KG1 (cell line): ENCODE data around the gene DHX15.
"Not testable (repeated sequence)": the region's sequence is repeated elsewhere in the genome, so short reads cannot be mapped to it uniquely, and the experiment has no call there.

Experiments
- DNase-seq: peaks from one replicate; lab custom pipeline; 2025; lab: John Stamatoyannopoulos, UW

Gene DHX15

GRCh38 chr4:24544208-24544988, 40.0 kb downstream of the DHX15 start:
- DNase-seq: no peak

GRCh38 chr4:24537025-24537424, 47.3 kb downstream of the DHX15 start:
- no peak for DNase-seq

- no peak for DNase-seq
Observed at GRCh38 chr4:24535399-24535798, 49.0 kb downstream of the DHX15 start.

GRCh38 chr4:24533364-24533763, 51.0 kb downstream of the DHX15 start:
- no peak for DNase-seq

- DNase-seq: no peak
Observed at GRCh38 chr4:24529555-24529954, 54.8 kb downstream of the DHX15 start.

GRCh38 chr4:24527371-24527770, 57.0 kb downstream of the DHX15 start:
- no peak for DNase-seq

GRCh38 chr4:24521544-24521943, 62.8 kb downstream of the DHX15 start:
- DNase-seq: no peak

GRCh38 chr4:24519649-24520048, 64.7 kb downstream of the DHX15 start:
- DNase-seq: no peak

GRCh38 chr4:24517676-24518075, 66.7 kb downstream of the DHX15 start:
- DNase-seq: no peak

- no peak for DNase-seq
Observed at GRCh38 chr4:24516926-24517325, 67.4 kb downstream of the DHX15 start.

GRCh38 chr4:24515698-24516097, 68.7 kb downstream of the DHX15 start:
- no peak for DNase-seq

GRCh38 chr4:24514808-24515207, 69.5 kb downstream of the DHX15 start:
- no peak for DNase-seq

GRCh38 chr4:24513718-24514117, 70.6 kb downstream of the DHX15 start:
- no peak for DNase-seq

- DNase-seq: no peak
Observed at GRCh38 chr4:24511371-24512063, 72.8 kb downstream of the DHX15 start.

- no peak for DNase-seq
Observed at GRCh38 chr4:24510091-24510490, 74.3 kb downstream of the DHX15 start.

- DNase-seq: no peak
Observed at GRCh38 chr4:24508541-24508940, 75.8 kb downstream of the DHX15 start.

- no peak for DNase-seq
Observed at GRCh38 chr4:24507439-24507838, 76.9 kb downstream of the DHX15 start.

- not testable (repeated sequence) for DNase-seq
Observed at GRCh38 chr4:24503090-24503489, 81.3 kb downstream of the DHX15 start.

GRCh38 chr4:24497221-24497620, 87.1 kb downstream of the DHX15 start:
- DNase-seq: no peak

- no peak for DNase-seq
Observed at GRCh38 chr4:24496597-24496996, 87.8 kb downstream of the DHX15 start.

- no peak for DNase-seq
Observed at GRCh38 chr4:24495388-24495787, 89.0 kb downstream of the DHX15 start.

GRCh38 chr4:24489870-24490269, 94.5 kb downstream of the DHX15 start:
- DNase-seq: no peak

- DNase-seq: peak; percentile 64
Observed at GRCh38 chr4:24488399-24489164, 95.8 kb downstream of the DHX15 start.
